RWPE1 (cell line): ENCODE measurements around the gene KLHDC7B.
A peak's percentile ranks its signal among the peaks of the same experiment; 100 is the strongest.

Source experiments
- CTCF ChIA-PET: fragments of 350-600 bp; sonication (Branson Sonifier 250); formaldehyde crosslinking; extraction: SDS; loops from one replicate; lab custom pipeline; 2021; lab: Yijun Ruan, JAX
- POLR2A ChIA-PET: fragments of 400-600 bp; formaldehyde crosslinking; extraction: SDS; loops from one replicate; lab custom pipeline; 2020; ENCODE audit warnings: antibody characterized with exemption; ENCODE audit not compliant: low non-redundant PET; lab: Yijun Ruan, JAX
- DNase-seq: peaks from one replicate; pipeline ENCODE4 v3.0.0; 2012; ENCODE audit warnings: low spot score
- H3K27ac ChIP-seq: fragments of 450-650 bp; 2 replicates; pipeline ENCODE4 v1.5.1; 2017
- CTCF ChIP-seq: fragments of 450-650 bp; conservative IDR thresholded peaks from 2 replicates; pipeline ENCODE4 v1.5.1; 2017; ENCODE audit warnings: low read depth, mild to moderate bottlenecking

KLHDC7B gene

GRCh38 chr22:50569041-50569459 is 23.4 kb downstream of the KLHDC7B start:
- no peak for DNase-seq
- TF ChIP-seq CTCF = no peak
- POLR2A ChIA-PET = no interaction called here
- CTCF ChIA-PET = interaction anchor here (0.6 kb wide), 1 partner anchor 85 kb away, joined by 4 read pairs; no protein-coding TSS in a partner anchor
- H3K27ac ChIP-seq = no peak overlapping the region

- no peak for TF ChIP-seq CTCF
- no peak for DNase-seq
- H3K27ac ChIP-seq = 0 out of 2 replicates have a peak overlapping the region, but pooled peaks have one; percentile 18
- CTCF ChIA-PET = interaction anchor here (0.6 kb wide), 1 partner anchor 8 kb away, joined by 4 read pairs; the partner anchor contains the start of gene SYCE3
- POLR2A ChIA-PET = no interaction called here
Measured at GRCh38 chr22:50569896-50570535, 24.3 kb downstream of the KLHDC7B start.

- TF ChIP-seq CTCF = no peak
- ChIA-PET CTCF (interaction anchor here (0.6 kb wide), 1 partner anchor 8 kb away, joined by 4 read pairs; the partner anchor contains the start of gene SYCE3), POLR2A (no interaction called here)
- H3K27ac ChIP-seq = peak overlapping the region; percentile 18; the same call in 1 of the 2 replicates
- no peak for DNase-seq
Measured at GRCh38 chr22:50570861-50571260, 25.2 kb downstream of the KLHDC7B start.

GRCh38 chr22:50571264-50572175 is 25.8 kb downstream of the KLHDC7B start:
- CTCF ChIA-PET = no interaction called here

GRCh38 chr22:50572965-50573364 is 27.3 kb downstream of the KLHDC7B start:
- ChIA-PET CTCF (no interaction called here), POLR2A (no interaction called here)
- DNase-seq = no peak
- no peak for TF ChIP-seq CTCF
- no peak overlapping the region for H3K27ac ChIP-seq

More at GRCh38 chr22:50571264-50572175, 25.8 kb downstream of the KLHDC7B start:
- POLR2A ChIA-PET = no interaction called here
- no peak for DNase-seq
- H3K27ac ChIP-seq = peak overlapping the region; percentile 18; the same call in 1 of the 2 replicates
- no peak for TF ChIP-seq CTCF
